ENCODE measurements around the gene WFIKKN1. TPM values are rescaled to one million over a fixed set of nuclear protein-coding genes. Genes with fewer than 3 reads are reported as not detected.

Gene WFIKKN1
- total and polyA plus RNA-seq, 2 of the 13 experiments (the other 11 are each of a cell fraction or from before 2014, with no cell fraction given), result 1.7 to 4.9 TPM

DNA sequence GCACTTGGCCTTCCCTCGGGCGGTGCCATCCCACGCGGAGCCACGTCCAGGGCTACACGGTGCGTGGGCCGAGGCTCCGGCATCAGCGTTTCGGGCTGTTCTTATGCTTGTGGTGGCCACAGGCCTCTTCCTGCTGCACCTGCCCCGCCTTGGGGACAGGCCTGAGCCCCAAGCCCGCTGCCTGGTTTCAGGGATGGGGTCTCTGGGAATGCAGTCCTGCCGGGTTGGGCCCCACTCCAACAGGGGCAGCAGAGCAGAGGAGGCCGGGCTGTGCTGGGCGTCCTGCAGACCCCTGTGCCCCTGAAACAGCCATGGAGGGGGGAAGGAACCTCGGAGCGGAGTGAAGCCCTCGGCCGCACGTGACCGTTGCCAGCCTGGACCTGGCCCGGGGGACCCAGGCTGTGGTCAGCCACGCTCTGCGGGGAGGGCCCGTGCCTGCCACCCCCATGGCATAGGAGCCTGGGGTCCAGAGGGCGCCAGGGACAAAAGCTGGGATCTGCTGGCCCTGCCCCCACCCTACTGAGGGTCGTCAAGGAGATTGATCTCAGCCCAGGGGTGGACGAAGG, 453 bp upstream of the WFIKKN1 start (continued):
- TF ChIP-seq, protein P1, sequence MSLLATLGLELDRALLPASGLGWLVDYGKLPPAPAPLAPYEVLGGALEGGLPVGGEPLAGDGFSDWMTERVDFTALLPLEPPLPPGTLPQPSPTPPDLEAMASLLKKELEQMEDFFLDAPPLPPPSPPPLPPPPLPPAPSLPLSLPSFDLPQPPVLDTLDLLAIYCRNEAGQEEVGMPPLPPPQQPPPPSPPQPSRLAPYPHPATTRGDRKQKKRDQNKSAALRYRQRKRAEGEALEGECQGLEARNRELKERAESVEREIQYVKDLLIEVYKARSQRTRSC (CRISPR knock-in tag; IDR thresholded peaks at IDR 0.05; ENCODE audit: low read depth), result 0 out of 2 replicates have a peak, but pooled peaks have one; percentile 36
- TF ChIP-seq ZNF713 (CRISPR knock-in tag; IDR thresholded peaks at IDR 0.05) (no peak), ZNF12 (CRISPR knock-in tag; IDR thresholded peaks at IDR 0.05) (no peak), MZF1 (CRISPR knock-in tag; IDR thresholded peaks at IDR 0.05; ENCODE audit: borderline replicate concordance) (no peak), ZSCAN22 (CRISPR knock-in tag; IDR thresholded peaks at IDR 0.05) (no peak), IRF2 (CRISPR knock-in tag; IDR thresholded peaks at IDR 0.05) (no peak), PRPF4 (IDR thresholded peaks at IDR 0.05; ENCODE audit: low read depth, low read length, poor library complexity, severe bottlenecking) (no peak), MYC (CRISPR knock-in tag; IDR thresholded peaks at IDR 0.05; ENCODE audit: borderline replicate concordance) (peak; percentile 68; the same call in 1 of the 2 replicates), SOX13 (IDR thresholded peaks at IDR 0.05) (no peak), SOX13 (CRISPR knock-in tag; conservative IDR thresholded peaks at IDR 0.05 in 1 of 2, IDR thresholded peaks at IDR 0.05 in 1 of 2) (peak in 1 of 2 experiments; percentile 38; a peak in 2 of 4 replicates), MTA1 (CRISPR knock-in tag; IDR thresholded peaks at IDR 0.05; ENCODE audit: borderline replicate concordance) (peak; percentile 88), HNRNPL (IDR thresholded peaks at IDR 0.05; ENCODE audit: low read depth, low read length) (peak; percentile 51; the same call in 1 of the 2 replicates), CBX5 (CRISPR knock-in tag; IDR thresholded peaks at IDR 0.05; ENCODE audit: borderline replicate concordance) (no peak), PAWR (CRISPR knock-in tag; IDR thresholded peaks at IDR 0.05; ENCODE audit: borderline replicate concordance) (0 out of 2 replicates have a peak, but pooled peaks have one; percentile 80), EHMT2 (IDR thresholded peaks at IDR 0.05; ENCODE audit: borderline replicate concordance, low read depth, low read length) (no peak), ZNF282 (IDR thresholded peaks at IDR 0.05; ENCODE audit: partially characterized antibody) (no peak)
- TF ChIP-seq, protein P2, sequence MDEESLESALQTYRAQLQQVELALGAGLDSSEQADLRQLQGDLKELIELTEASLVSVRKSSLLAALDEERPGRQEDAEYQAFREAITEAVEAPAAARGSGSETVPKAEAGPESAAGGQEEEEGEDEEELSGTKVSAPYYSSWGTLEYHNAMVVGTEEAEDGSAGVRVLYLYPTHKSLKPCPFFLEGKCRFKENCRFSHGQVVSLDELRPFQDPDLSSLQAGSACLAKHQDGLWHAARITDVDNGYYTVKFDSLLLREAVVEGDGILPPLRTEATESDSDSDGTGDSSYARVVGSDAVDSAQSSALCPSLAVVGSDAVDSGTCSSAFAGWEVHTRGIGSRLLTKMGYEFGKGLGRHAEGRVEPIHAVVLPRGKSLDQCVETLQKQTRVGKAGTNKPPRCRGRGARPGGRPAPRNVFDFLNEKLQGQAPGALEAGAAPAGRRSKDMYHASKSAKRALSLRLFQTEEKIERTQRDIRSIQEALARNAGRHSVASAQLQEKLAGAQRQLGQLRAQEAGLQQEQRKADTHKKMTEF (CRISPR knock-in tag; IDR thresholded peaks at IDR 0.05), result no peak; the same call in 1 of the 2 replicates
- TF ChIP-seq, protein P3, sequence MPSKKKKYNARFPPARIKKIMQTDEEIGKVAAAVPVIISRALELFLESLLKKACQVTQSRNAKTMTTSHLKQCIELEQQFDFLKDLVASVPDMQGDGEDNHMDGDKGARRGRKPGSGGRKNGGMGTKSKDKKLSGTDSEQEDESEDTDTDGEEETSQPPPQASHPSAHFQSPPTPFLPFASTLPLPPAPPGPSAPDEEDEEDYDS (CRISPR knock-in tag; IDR thresholded peaks at IDR 0.05), result no peak
- TF ChIP-seq, protein P4, sequence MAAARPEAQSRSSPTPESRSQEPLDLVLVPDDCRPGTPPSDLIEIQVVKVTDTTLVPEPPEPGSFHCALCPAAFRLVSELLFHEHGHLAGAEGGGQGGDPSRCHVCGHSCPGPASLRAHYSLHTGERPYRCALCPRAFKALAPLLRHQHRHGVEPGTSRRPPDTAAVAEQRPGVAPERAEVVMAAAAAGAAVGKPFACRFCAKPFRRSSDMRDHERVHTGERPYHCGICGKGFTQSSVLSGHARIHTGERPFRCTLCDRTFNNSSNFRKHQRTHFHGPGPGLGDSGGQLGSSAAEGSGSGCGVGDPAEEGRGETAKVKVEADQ (CRISPR knock-in tag; IDR thresholded peaks at IDR 0.05; ENCODE audit: borderline replicate concordance), result no peak
- TF ChIP-seq, protein P5, sequence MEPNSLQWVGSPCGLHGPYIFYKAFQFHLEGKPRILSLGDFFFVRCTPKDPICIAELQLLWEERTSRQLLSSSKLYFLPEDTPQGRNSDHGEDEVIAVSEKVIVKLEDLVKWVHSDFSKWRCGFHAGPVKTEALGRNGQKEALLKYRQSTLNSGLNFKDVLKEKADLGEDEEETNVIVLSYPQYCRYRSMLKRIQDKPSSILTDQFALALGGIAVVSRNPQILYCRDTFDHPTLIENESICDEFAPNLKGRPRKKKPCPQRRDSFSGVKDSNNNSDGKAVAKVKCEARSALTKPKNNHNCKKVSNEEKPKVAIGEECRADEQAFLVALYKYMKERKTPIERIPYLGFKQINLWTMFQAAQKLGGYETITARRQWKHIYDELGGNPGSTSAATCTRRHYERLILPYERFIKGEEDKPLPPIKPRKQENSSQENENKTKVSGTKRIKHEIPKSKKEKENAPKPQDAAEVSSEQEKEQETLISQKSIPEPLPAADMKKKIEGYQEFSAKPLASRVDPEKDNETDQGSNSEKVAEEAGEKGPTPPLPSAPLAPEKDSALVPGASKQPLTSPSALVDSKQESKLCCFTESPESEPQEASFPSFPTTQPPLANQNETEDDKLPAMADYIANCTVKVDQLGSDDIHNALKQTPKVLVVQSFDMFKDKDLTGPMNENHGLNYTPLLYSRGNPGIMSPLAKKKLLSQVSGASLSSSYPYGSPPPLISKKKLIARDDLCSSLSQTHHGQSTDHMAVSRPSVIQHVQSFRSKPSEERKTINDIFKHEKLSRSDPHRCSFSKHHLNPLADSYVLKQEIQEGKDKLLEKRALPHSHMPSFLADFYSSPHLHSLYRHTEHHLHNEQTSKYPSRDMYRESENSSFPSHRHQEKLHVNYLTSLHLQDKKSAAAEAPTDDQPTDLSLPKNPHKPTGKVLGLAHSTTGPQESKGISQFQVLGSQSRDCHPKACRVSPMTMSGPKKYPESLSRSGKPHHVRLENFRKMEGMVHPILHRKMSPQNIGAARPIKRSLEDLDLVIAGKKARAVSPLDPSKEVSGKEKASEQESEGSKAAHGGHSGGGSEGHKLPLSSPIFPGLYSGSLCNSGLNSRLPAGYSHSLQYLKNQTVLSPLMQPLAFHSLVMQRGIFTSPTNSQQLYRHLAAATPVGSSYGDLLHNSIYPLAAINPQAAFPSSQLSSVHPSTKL (CRISPR knock-in tag; IDR thresholded peaks at IDR 0.05), result no peak
- TF ChIP-seq, protein P6, sequence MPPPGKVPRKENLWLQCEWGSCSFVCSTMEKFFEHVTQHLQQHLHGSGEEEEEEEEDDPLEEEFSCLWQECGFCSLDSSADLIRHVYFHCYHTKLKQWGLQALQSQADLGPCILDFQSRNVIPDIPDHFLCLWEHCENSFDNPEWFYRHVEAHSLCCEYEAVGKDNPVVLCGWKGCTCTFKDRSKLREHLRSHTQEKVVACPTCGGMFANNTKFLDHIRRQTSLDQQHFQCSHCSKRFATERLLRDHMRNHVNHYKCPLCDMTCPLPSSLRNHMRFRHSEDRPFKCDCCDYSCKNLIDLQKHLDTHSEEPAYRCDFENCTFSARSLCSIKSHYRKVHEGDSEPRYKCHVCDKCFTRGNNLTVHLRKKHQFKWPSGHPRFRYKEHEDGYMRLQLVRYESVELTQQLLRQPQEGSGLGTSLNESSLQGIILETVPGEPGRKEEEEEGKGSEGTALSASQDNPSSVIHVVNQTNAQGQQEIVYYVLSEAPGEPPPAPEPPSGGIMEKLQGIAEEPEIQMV (CRISPR knock-in tag; IDR thresholded peaks at IDR 0.05; ENCODE audit: low read depth), result no peak
